Endothelial cell of umbilical vein (primary cell): ENCODE measurements around the gene MT1E. TPM values are rescaled to one million over a fixed set of nuclear protein-coding genes. Genes with fewer than 3 reads are reported as not detected.

Experiments used
- BruUV-seq: library from RNA; stranded (reverse); fragments of 400-500 nt; replicated peaks from 2 replicates; lab custom pipeline; 2021; lab: Mats Ljungman, UMichigan
- CTCF ChIA-PET: fragments of 300-600, 350-600 bp; sonication (Branson Sonifier 250); formaldehyde crosslinking; loops from one replicate; lab custom pipeline; 2021; ENCODE audit warnings: antibody characterized with exemption, inconsistent platforms; lab: Charles Lee
- POLR2A ChIA-PET: fragments of 300-600, 350-600 bp; sonication (Branson Sonifier 250); formaldehyde crosslinking; loops from one replicate; lab custom pipeline; 2021; ENCODE audit warnings: antibody characterized with exemption, inconsistent platforms; lab: Charles Lee
- DNase-seq: peaks from one replicate; pipeline ENCODE4 v3.0.0-alpha.2; 2011; ENCODE audit warnings: low read depth, low spot score
- FAIRE-seq: peaks from 2 replicates; lab custom pipeline; 2011; peaks lifted over from hg19 to GRCh38; lab: Jason Lieb, UNC
- H2AFZ ChIP-seq: 2 replicates; pipeline ENCODE4 v1.6.0; 2012; ENCODE audit warnings: low read depth, low read length, control low read depth, inconsistent platforms
- H3K27ac ChIP-seq: 2 replicates; pipeline ENCODE4 v1.5.1; 2011; ENCODE audit warnings: low read depth, mild to moderate bottlenecking, control low read depth, low read length, moderate library complexity; ENCODE audit not compliant: insufficient read depth
- H3K27me3 ChIP-seq, 2 experiments: 2 replicates each; pipeline versions ENCODE4 v1.6.0 to v1.6.1; 2011; ENCODE audit warnings: low read length in 2 of 2, mixed read lengths in 1 of 2; ENCODE audit not compliant: control insufficient read depth in 2 of 2, insufficient read depth in 2 of 2
- H3K36me3 ChIP-seq, 2 experiments: 2 replicates in 1 of 2; 3 replicates in 1 of 2; pipeline ENCODE4 v1.5.1; 2011; ENCODE audit warnings: low read length in 2 of 2, mild to moderate bottlenecking in 1 of 2, moderate library complexity in 1 of 2; ENCODE audit not compliant: control insufficient read depth in 2 of 2, insufficient read depth in 2 of 2; ENCODE audit errors: extremely low read depth in 1 of 2
- H3K4me1 ChIP-seq: 3 replicates; pipeline ENCODE4 v1.5.1; 2011; ENCODE audit warnings: mild to moderate bottlenecking, low read length; ENCODE audit not compliant: control insufficient read depth, insufficient read depth; ENCODE audit errors: extremely low read depth
- H3K4me2 ChIP-seq: 2 replicates; pipeline ENCODE4 v1.6.1; 2011; ENCODE audit warnings: low read length, control low read depth, mixed read lengths; ENCODE audit not compliant: insufficient read depth
- H3K4me3 ChIP-seq, 3 experiments: fragments of 200-600 bp in 1 of 3; sonication (generic), shearing (Covaris generic) in 1 of 3; replicated peaks in 1 of 3; 2 replicates each; pipeline ENCODE4 v1.5.1; 2011 to 2016; ENCODE audit warnings: control low read depth in 3 of 3, low read length in 3 of 3, mild to moderate bottlenecking in 2 of 3, inconsistent platforms in 1 of 3, low read depth in 1 of 3, moderate library complexity in 1 of 3; ENCODE audit not compliant: insufficient read depth in 1 of 3
- H3K79me2 ChIP-seq: 2 replicates; pipeline ENCODE4 v1.6.0; 2012; ENCODE audit warnings: low read length, inconsistent platforms; ENCODE audit not compliant: control insufficient read depth, insufficient read depth
- H3K9ac ChIP-seq: replicated peaks from 2 replicates; pipeline ENCODE3; 2011; ENCODE audit warnings: low read length, control low read depth; ENCODE audit not compliant: insufficient read depth; ENCODE audit errors: extremely low read depth
- H3K9me1 ChIP-seq: replicated peaks from 3 replicates; pipeline ENCODE4 v1.6.0; 2011; ENCODE audit warnings: mild to moderate bottlenecking, low read length; ENCODE audit not compliant: control insufficient read depth, insufficient read depth; ENCODE audit errors: extremely low read depth
- H3K9me3 ChIP-seq: replicated peaks from 2 replicates; pipeline ENCODE4 v1.5.1; 2012; ENCODE audit warnings: low read length, inconsistent platforms; ENCODE audit not compliant: control insufficient read depth, insufficient read depth
- H4K20me1 ChIP-seq: replicated peaks from 2 replicates; pipeline ENCODE3; 2011; ENCODE audit warnings: mild to moderate bottlenecking, low read length; ENCODE audit not compliant: control insufficient read depth, insufficient read depth; ENCODE audit errors: extremely low read depth
- CTCF ChIP-seq, 2 donors: IDR thresholded peaks; 1 replicate in 1 of 2; 2 replicates in 1 of 2; pipeline ENCODE4 v1.5.1; 2011; ENCODE audit warnings: low read length in 2 of 2, mild to moderate bottlenecking in 2 of 2, moderate library complexity in 2 of 2, control low read depth in 1 of 2, inconsistent platforms in 1 of 2, low read depth in 1 of 2; ENCODE audit not compliant: insufficient read depth in 1 of 2; ENCODE audit errors: extremely low read depth in 1 of 2
- EZH2 ChIP-seq: IDR thresholded peaks from 2 replicates; pipeline ENCODE4 v1.6.1; 2012; ENCODE audit warnings: borderline replicate concordance, low read depth, mild to moderate bottlenecking, moderate library complexity, low read length, inconsistent platforms; ENCODE audit not compliant: severe bottlenecking
- FOS ChIP-seq: IDR thresholded peaks from 2 replicates; pipeline ENCODE4 v1.6.1; 2011; ENCODE audit warnings: mild to moderate bottlenecking, low read length, moderate library complexity, borderline replicate concordance; ENCODE audit not compliant: insufficient read depth
- GATA2 ChIP-seq: IDR thresholded peaks from 2 replicates; pipeline ENCODE4 v1.7.0; 2011; ENCODE audit warnings: low read depth, mild to moderate bottlenecking, moderate library complexity, mixed read lengths, low read length; ENCODE audit not compliant: insufficient read length, insufficient read depth
- JUN ChIP-seq: IDR thresholded peaks from 2 replicates; pipeline ENCODE4 v1.6.1; 2011; ENCODE audit warnings: borderline replicate concordance, low read depth; ENCODE audit not compliant: insufficient read length, insufficient read depth
- MAX ChIP-seq: IDR thresholded peaks from 2 replicates; pipeline ENCODE4 v1.6.1; 2011; ENCODE audit not compliant: insufficient read depth, insufficient read length
- MYC ChIP-seq: IDR thresholded peaks from one replicate; pipeline ENCODE4 v1.6.1; 2011; ENCODE audit warnings: mild to moderate bottlenecking, low read depth, low read length
- POLR2A ChIP-seq: IDR thresholded peaks from 2 replicates; pipeline ENCODE4 v1.6.1; 2012; ENCODE audit warnings: low read depth, mild to moderate bottlenecking, control low read depth, low read length
- POLR2AphosphoS5 ChIP-seq: IDR thresholded peaks from 2 replicates; pipeline ENCODE4 v1.6.1; 2012; ENCODE audit warnings: low read depth, mild to moderate bottlenecking, control low read depth, low read length, moderate library complexity; ENCODE audit not compliant: insufficient read depth
- dilution Hi-C: fragments of 300-500 bp; cut with MboI; formaldehyde crosslinking; loops from one replicate; pipeline ENCODE4 v1.15.0; 2019; ENCODE audit warnings: low sequenced_read_pairs; ENCODE audit not compliant: extremely low pct_ligation_motif_present
- intact Hi-C: fragments of 100-400 bp; cut with micrococcal nuclease; formaldehyde crosslinking; loops from one replicate; pipeline ENCODE4 v1.10.0; 2022
- polyA plus RNA-seq, 4 experiments: library from polyadenylated mRNA; depleted of rRNA in 3 of 4; stranded (reverse) in 3 of 4; unstranded in 1 of 4; fragments of >200 nt; gene quantifications; 2 replicates each; pipeline versions ENCODE4 v1.2.1 to v1.2.3, GENCODE V29; 2011 to 2012; ENCODE audit warnings: missing spikeins in 1 of 4
- total RNA-seq: library from RNA; stranded (reverse); gene quantifications from 2 replicates; pipeline ENCODE4 v1.2.3, GENCODE V29; 2021

Gene MT1E
- total and polyA plus RNA-seq, 2 donors (not counting 3 experiments of a cell fraction or from before 2014, with no cell fraction given) = 208 to 346 TPM

GRCh38 chr16:56614549-56614991 is 11.0 kb upstream of the MT1E start:
- intact Hi-C loops (no loop called here), dilution Hi-C loops (no loop called here)
- Histone ChIP-seq H3K27ac (peak overlapping the region; percentile 80), H3K9me3 (no peaks in the 10 kb centered on the region), H3K36me3 (no peaks in the 10 kb centered on the region), H3K79me2 (peaks cover 18% of the 10 kb centered on the region), H3K9ac (peak overlapping the region; percentile 6), H3K4me3 (no peak overlapping the region), H3K4me2 (peak overlapping the region; percentile 74), H4K20me1 (no peaks in the 10 kb centered on the region), H3K27me3 (no peaks in the 10 kb centered on the region), H3K4me1 (peaks cover 77% of the 10 kb centered on the region), H2AFZ (no peak overlapping the region), H3K9me1 (no peaks in the 10 kb centered on the region)
- ChIA-PET CTCF (interaction anchor here (0.7 to 2.0 kb wide), 3 partner anchors 11 to 88 kb away, joined by 3 to 6 read pairs (median 4); no protein-coding TSS in a partner anchor), POLR2A (interaction anchor here (1.5 kb wide), 1 partner anchor 11 kb away, joined by 4 read pairs; the partner anchor contains the start of gene MT1E)
- FAIRE-seq (peak; percentile 78), DNase-seq (peak; percentile 57)
- BruUV-seq = no TSS peak
- TF ChIP-seq MYC (no peak), CTCF (IDR thresholded peaks at IDR 0.05; ENCODE audit: extremely low read depth in 1 of 2, insufficient read depth in 1 of 2, low read depth in 1 of 2, low read length in 2 of 2) (no peak), JUN (peak; percentile 60), MAX (no peak), POLR2A (no peak), GATA2 (peak; percentile 56), EZH2 (no peak), POLR2AphosphoS5 (peak; percentile 72), FOS (peak; percentile 92)
